Gastrocnemius medialis (tissue), 4 donors: Measurements from ENCODE around the gene MTF2. TPM values are rescaled to one million over a fixed set of nuclear protein-coding genes. Genes with fewer than 3 reads are reported as not detected.

Experiments used
- ATAC-seq, 2 donors: fragments of 150-250 bp; one replicate each; pipeline ENCODE4 v1.9.1; 2016
- DNase-seq, 2 donors: peaks; one replicate each; pipeline ENCODE4 v3.0.0-alpha.2; 2019
- H3K27ac ChIP-seq, 4 donors: fragments of 200-600 bp; sonication (generic); 1 replicate in 1 of 4; 2 replicates in 3 of 4; pipeline ENCODE4 v1.5.1; 2016 to 2018; ENCODE audit warnings: mild to moderate bottlenecking in 2 of 4, moderate library complexity in 1 of 4
- H3K27me3 ChIP-seq, 3 donors: fragments of 200-600 bp; sonication (generic) in 2 of 3; 1 replicate in 1 of 3; 2 replicates in 2 of 3; pipeline versions ENCODE4 v1.5.1 to v1.6.0; 2016 to 2019; ENCODE audit warnings: mild to moderate bottlenecking in 1 of 3, moderate library complexity in 1 of 3
- H3K36me3 ChIP-seq, 2 donors: fragments of 200-600 bp; sonication (generic) in 1 of 2; one replicate each; pipeline ENCODE4 v1.5.1; 2017 to 2018
- H3K4me1 ChIP-seq, 2 donors: fragments of 200-600 bp; sonication (generic) in 1 of 2; one replicate each; pipeline ENCODE4 v1.5.1; 2016 to 2017; ENCODE audit warnings: mild to moderate bottlenecking in 2 of 2
- H3K4me3 ChIP-seq, 4 donors: fragments of 200-600 bp; sonication (generic) in 3 of 4; 1 replicate in 1 of 4; 2 replicates in 3 of 4; pipeline ENCODE4 v1.5.1; 2016 to 2019; ENCODE audit warnings: mild to moderate bottlenecking in 2 of 4
- H3K9me3 ChIP-seq, 3 donors: fragments of 200-600 bp; sonication (generic) in 2 of 3; 1 replicate in 1 of 3; 2 replicates in 2 of 3; pipeline ENCODE4 v1.5.1; 2016 to 2019
- CTCF ChIP-seq, 5 experiments: fragments of 450-650 bp in 3 of 5; fragments of 200-600 bp in 2 of 5; sonication (generic) in 2 of 5; IDR thresholded peaks in 4 of 5; conservative IDR thresholded peaks in 1 of 5; 1 replicate in 4 of 5; 2 replicates in 1 of 5; pipeline ENCODE4 v1.5.1; 2016 to 2019; ENCODE audit warnings: antibody characterized with exemption in 5 of 5, mild to moderate bottlenecking in 3 of 5, moderate library complexity in 3 of 5
- POLR2A ChIP-seq, 2 donors: fragments of 450-650 bp; IDR thresholded peaks; one replicate each; pipeline ENCODE4 v1.6.1; 2017; ENCODE audit warnings: antibody characterized with exemption in 2 of 2, mild to moderate bottlenecking in 2 of 2, moderate library complexity in 2 of 2
- in situ Hi-C, 4 donors: fragments of 200-750 bp; cut with MboI; loops; one replicate each; pipeline versions ENCODE4 v1.15.0 to v1.8.0; 2017; ENCODE audit warnings: low sequenced_read_pairs in 4 of 4
- intact Hi-C: fragments of 100-400 bp; cut with DNase I; formaldehyde crosslinking; loops from one replicate; pipeline ENCODE4 v1.15.1; 2023; ENCODE audit warnings: low total_unique reads
- total RNA-seq, 4 donors: library from RNA; depleted of rRNA; stranded (reverse); fragments of >200 nt; gene quantifications; one replicate each; pipeline versions ENCODE4 v1.1.0 to v1.2.3, GENCODE V29; 2016

The MTF2 gene
- total RNA-seq, 4 donors from 2014 or later = 5.9 to 11.7 (median 9.5) TPM

- in situ Hi-C loops = loop anchor here in 3 of 4 donors (5.0 to 25.0 kb wide), 3 partner anchors 93 to 341 kb away; partner anchors contain the start of gene RPL5 (in 1 of the 3)
- Histone ChIP-seq H3K36me3 (no peaks in the 10 kb centered on the region), H3K4me3 (peak overlapping the region; percentile 67 to 99 (median 94)), H3K4me1 (peaks cover 34 to 36% of the 10 kb centered on the region in 2 donors), H3K27ac (peak overlapping the region; percentile 93 to 100 (median 100)), H3K9me3 (no peaks in the 10 kb centered on the region), H3K27me3 (no peaks in the 10 kb centered on the region)
- no peak for ATAC-seq
- TF ChIP-seq CTCF (IDR thresholded peaks at IDR 0.05 in 4 of 5, conservative IDR thresholded peaks at IDR 0.05 in 1 of 5) (no peak), POLR2A (IDR thresholded peaks at IDR 0.05) (no peak)
- intact Hi-C loops = no loop called here
- DNase-seq = no peak
These were observed 98.9 kb downstream of the MTF2 start for GRCh38 chr1:93177991-93178390.

- Histone ChIP-seq H3K9me3 (no peaks in the 10 kb centered on the region), H3K4me3 (peak overlapping the region; percentile 67 to 99 (median 94)), H3K27ac (peak overlapping the region; percentile 93 to 100 (median 100)), H3K27me3 (no peaks in the 10 kb centered on the region), H3K36me3 (no peaks in the 10 kb centered on the region), H3K4me1 (peaks cover 31 to 33% of the 10 kb centered on the region in 2 donors)
- TF ChIP-seq POLR2A (IDR thresholded peaks at IDR 0.05) (no peak), CTCF (IDR thresholded peaks at IDR 0.05 in 4 of 5, conservative IDR thresholded peaks at IDR 0.05 in 1 of 5) (no peak)
- no peak for DNase-seq
- in situ Hi-C loops (loop anchor here in 3 of 4 donors (5.0 to 25.0 kb wide), 3 partner anchors 94 to 341 kb away; partner anchors contain the start of gene RPL5 (in 1 of the 3)), intact Hi-C loops (no loop called here)
- ATAC-seq = no peak
These were observed 99.3 kb downstream of the MTF2 start for GRCh38 chr1:93178418-93178817.

GRCh38 chr1:93179886-93180722, 101.0 kb downstream of the MTF2 start, which contains the start of gene TMED5:
Gene TMED5, minus strand, starts transcription at chr1:93180413. Its CDS starts 171 bp downstream, at chr1:93180242.
- H3K4me1 ChIP-seq = peaks cover 24 to 28% of the 10 kb centered on the region in 2 donors
- in situ Hi-C loops = loop anchor here in 3 of 4 donors (5.0 to 25.0 kb wide), 3 partner anchors 95 to 343 kb away; partner anchors contain the start of gene RPL5 (in 1 of the 3)
- peak; percentile 90 to 95 for ATAC-seq

More at GRCh38 chr1:93179886-93180722, 101.0 kb downstream of the MTF2 start, which contains the start of gene TMED5:
- DNase-seq = peak; percentile 98
- intact Hi-C loops = loop anchor here (1.0 to 5.0 kb wide), 7 partner anchors 16 to 348 kb away; partner anchors contain the start of genes DIPK1A, MTF2 and RPL5
- TF ChIP-seq CTCF (IDR thresholded peaks at IDR 0.05 in 4 of 5, conservative IDR thresholded peaks at IDR 0.05 in 1 of 5) (peak in 4 of 5 experiments; percentile 10 to 31 (median 26)), POLR2A (IDR thresholded peaks at IDR 0.05) (peak; percentile 96)
- peak within 1 kb of the TSS; percentile 92 to 99 (median 94) for H3K4me3 ChIP-seq
- no peaks in the 10 kb centered on the region for H3K36me3 ChIP-seq
- no peaks in the 10 kb centered on the region for H3K27me3 ChIP-seq
- H3K27ac ChIP-seq = peak within 1 kb of the TSS; percentile 93 to 100 (median 100)
- no peaks in the 10 kb centered on the region for H3K9me3 ChIP-seq
